Gastrocnemius medialis (tissue), 4 donors: ENCODE data around the gene MEOX1. TPM values are rescaled to one million over a fixed set of nuclear protein-coding genes. Genes with fewer than 3 reads are reported as not detected.

Source experiments
- ATAC-seq, 2 donors: fragments of 150-250 bp; one replicate each; pipeline ENCODE4 v1.9.1; 2016
- DNase-seq, 2 donors: peaks; one replicate each; pipeline ENCODE4 v3.0.0-alpha.2; 2019
- H3K27ac ChIP-seq, 4 donors: fragments of 200-600 bp; sonication (generic); 1 replicate in 1 of 4; 2 replicates in 3 of 4; pipeline ENCODE4 v1.5.1; 2016 to 2018; ENCODE audit warnings: mild to moderate bottlenecking in 2 of 4, moderate library complexity in 1 of 4
- H3K27me3 ChIP-seq, 3 donors: fragments of 200-600 bp; sonication (generic) in 2 of 3; 1 replicate in 1 of 3; 2 replicates in 2 of 3; pipeline versions ENCODE4 v1.5.1 to v1.6.0; 2016 to 2019; ENCODE audit warnings: mild to moderate bottlenecking in 1 of 3, moderate library complexity in 1 of 3
- H3K36me3 ChIP-seq, 2 donors: fragments of 200-600 bp; sonication (generic) in 1 of 2; one replicate each; pipeline ENCODE4 v1.5.1; 2017 to 2018
- H3K4me1 ChIP-seq, 2 donors: fragments of 200-600 bp; sonication (generic) in 1 of 2; one replicate each; pipeline ENCODE4 v1.5.1; 2016 to 2017; ENCODE audit warnings: mild to moderate bottlenecking in 2 of 2
- H3K4me3 ChIP-seq, 4 donors: fragments of 200-600 bp; sonication (generic) in 3 of 4; 1 replicate in 1 of 4; 2 replicates in 3 of 4; pipeline ENCODE4 v1.5.1; 2016 to 2019; ENCODE audit warnings: mild to moderate bottlenecking in 2 of 4
- H3K9me3 ChIP-seq, 3 donors: fragments of 200-600 bp; sonication (generic) in 2 of 3; 1 replicate in 1 of 3; 2 replicates in 2 of 3; pipeline ENCODE4 v1.5.1; 2016 to 2019
- POLR2A ChIP-seq, 2 donors: fragments of 450-650 bp; IDR thresholded peaks; one replicate each; pipeline ENCODE4 v1.6.1; 2017; ENCODE audit warnings: antibody characterized with exemption in 2 of 2, mild to moderate bottlenecking in 2 of 2, moderate library complexity in 2 of 2
- in situ Hi-C, 4 donors: fragments of 200-750 bp; cut with MboI; loops; one replicate each; pipeline versions ENCODE4 v1.15.0 to v1.8.0; 2017; ENCODE audit warnings: low sequenced_read_pairs in 4 of 4
- intact Hi-C: fragments of 100-400 bp; cut with DNase I; formaldehyde crosslinking; loops from one replicate; pipeline ENCODE4 v1.15.1; 2023; ENCODE audit warnings: low total_unique reads
- total RNA-seq, 4 donors: library from RNA; depleted of rRNA; stranded (reverse); fragments of >200 nt; gene quantifications; one replicate each; pipeline versions ENCODE4 v1.1.0 to v1.2.3, GENCODE V29; 2016
- TF ChIP-seq, protein P1 (sequence below), 5 experiments: fragments of 450-650 bp in 3 of 5; fragments of 200-600 bp in 2 of 5; sonication (generic) in 2 of 5; IDR thresholded peaks in 4 of 5; conservative IDR thresholded peaks in 1 of 5; 1 replicate in 4 of 5; 2 replicates in 1 of 5; pipeline ENCODE4 v1.5.1; 2016 to 2019; ENCODE audit warnings: antibody characterized with exemption in 5 of 5, mild to moderate bottlenecking in 3 of 5, moderate library complexity in 3 of 5

The MEOX1 gene
- total RNA-seq, 4 donors from 2014 or later, result 4.0 to 12.2 (median 8.8) TPM

DNA sequence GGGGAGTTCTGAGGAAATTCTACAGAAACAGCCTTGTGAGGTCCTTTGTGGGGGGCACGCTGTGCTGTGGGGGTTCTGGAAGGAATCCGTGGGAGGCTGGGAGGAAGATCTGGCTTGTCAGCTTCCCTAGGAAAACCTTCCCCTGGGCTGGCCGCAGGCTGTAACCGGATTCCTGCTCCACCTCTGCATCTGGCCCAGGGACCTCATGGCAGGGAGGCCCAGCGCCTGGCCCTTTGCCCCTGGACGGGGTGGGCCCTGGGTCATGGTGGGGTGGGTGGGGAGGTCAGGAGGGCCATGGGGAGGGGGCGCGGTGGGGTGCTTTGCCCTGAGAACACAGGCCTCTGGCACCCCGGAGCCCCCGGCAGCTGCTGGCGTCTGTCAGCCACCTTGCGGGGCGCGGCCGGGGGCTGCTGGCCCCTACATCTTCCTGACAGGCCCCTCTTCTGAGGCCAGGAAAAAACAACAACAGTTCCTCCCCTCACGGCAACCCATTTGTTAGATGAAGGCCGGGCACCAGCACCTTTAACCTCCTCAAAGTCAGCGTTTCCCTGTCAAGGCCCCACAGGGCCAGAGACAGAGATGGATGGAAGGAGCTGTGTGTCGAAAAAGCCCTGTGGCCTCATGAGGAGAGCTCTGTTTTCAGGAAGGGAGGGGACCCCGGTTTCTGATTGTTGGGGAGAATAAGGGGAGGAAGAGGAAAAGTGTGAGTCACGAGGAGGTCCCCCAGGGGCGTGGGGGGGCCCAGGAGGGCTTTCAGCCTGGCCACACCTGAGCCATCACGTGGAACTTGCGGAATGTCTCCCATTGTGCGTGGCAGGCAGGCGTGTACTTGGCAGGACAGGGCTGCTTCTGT is 3.6 kb upstream of the MEOX1 start:
- no peak overlapping the region for H3K4me3 ChIP-seq
- no peaks in the 10 kb centered on the region for H3K27me3 ChIP-seq
- TF ChIP-seq POLR2A (IDR thresholded peaks at IDR 0.05), result peak in 1 of 2 donors; percentile 10
- TF ChIP-seq, protein P1, sequence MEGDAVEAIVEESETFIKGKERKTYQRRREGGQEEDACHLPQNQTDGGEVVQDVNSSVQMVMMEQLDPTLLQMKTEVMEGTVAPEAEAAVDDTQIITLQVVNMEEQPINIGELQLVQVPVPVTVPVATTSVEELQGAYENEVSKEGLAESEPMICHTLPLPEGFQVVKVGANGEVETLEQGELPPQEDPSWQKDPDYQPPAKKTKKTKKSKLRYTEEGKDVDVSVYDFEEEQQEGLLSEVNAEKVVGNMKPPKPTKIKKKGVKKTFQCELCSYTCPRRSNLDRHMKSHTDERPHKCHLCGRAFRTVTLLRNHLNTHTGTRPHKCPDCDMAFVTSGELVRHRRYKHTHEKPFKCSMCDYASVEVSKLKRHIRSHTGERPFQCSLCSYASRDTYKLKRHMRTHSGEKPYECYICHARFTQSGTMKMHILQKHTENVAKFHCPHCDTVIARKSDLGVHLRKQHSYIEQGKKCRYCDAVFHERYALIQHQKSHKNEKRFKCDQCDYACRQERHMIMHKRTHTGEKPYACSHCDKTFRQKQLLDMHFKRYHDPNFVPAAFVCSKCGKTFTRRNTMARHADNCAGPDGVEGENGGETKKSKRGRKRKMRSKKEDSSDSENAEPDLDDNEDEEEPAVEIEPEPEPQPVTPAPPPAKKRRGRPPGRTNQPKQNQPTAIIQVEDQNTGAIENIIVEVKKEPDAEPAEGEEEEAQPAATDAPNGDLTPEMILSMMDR (IDR thresholded peaks at IDR 0.05 in 4 of 5, conservative IDR thresholded peaks at IDR 0.05 in 1 of 5), result no peak
- H3K4me1 ChIP-seq, result peaks cover 14 to 16% of the 10 kb centered on the region in 2 donors
- no peak for DNase-seq
- in situ Hi-C loops, result no loop called here
- peak overlapping the region; percentile 42 to 76 (median 72) for H3K27ac ChIP-seq
- intact Hi-C loops, result no loop called here
- ATAC-seq, result peak; percentile 43 to 51
- no peaks in the 10 kb centered on the region for H3K9me3 ChIP-seq
- H3K36me3 ChIP-seq, result no peaks in the 10 kb centered on the region

DNA sequence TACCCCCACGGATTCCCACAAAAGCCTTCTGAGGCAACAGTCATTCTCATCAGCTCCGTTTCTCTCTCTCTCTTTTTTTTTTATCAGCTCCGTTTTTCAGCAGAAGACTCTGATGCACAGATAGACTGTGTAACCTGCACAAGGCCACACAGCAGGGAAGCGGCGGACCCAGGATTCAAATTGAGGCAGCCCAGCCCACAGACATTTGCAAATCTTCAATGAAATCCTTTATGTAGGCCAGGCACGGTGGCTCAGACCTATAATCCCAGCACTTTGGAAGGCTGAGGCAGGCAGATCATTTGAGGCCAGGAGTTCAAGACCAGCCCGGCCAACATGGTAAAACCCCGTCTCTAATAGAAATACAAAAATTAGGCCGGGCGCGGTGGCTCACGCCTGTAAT is 2.4 kb upstream of the MEOX1 start:
- in situ Hi-C loops, result no loop called here
- no peak for ATAC-seq
- H3K4me3 ChIP-seq, result no peak overlapping the region

DNA sequence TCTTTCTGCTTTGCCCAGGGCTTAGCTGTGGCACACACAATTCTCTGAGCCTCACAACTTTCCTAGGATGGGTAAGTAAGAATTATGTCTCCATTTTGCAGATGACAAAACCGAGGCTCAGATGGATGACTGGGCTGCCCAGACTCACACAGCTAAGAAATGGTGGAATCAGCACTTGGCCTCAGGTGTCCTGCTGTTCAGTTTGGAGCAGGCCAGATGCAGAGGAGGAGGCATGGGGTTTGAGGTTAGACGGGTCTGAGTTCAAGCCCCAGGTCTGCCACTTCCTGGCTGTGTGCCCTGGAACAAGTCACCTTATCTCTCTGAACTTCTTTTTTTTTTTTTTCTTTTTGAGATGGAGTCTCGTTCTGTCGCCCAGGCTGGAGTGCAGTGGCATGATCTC is 1.7 kb upstream of the MEOX1 start:
- Histone ChIP-seq H3K4me1 (peaks cover 13 to 16% of the 10 kb centered on the region in 2 donors), H3K27me3 (no peaks in the 10 kb centered on the region), H3K36me3 (no peaks in the 10 kb centered on the region), H3K9me3 (no peaks in the 10 kb centered on the region), H3K4me3 (no peak overlapping the region), H3K27ac (peak overlapping the region in 1 of 4 donors; percentile 72)
- in situ Hi-C loops (no loop called here), intact Hi-C loops (no loop called here)
- DNase-seq (no peak), ATAC-seq (no peak)
- TF ChIP-seq, protein P1 (IDR thresholded peaks at IDR 0.05 in 4 of 5, conservative IDR thresholded peaks at IDR 0.05 in 1 of 5), result no peak
- TF ChIP-seq POLR2A (IDR thresholded peaks at IDR 0.05), result no peak

More for the DNA sequence above, 2.4 kb upstream of the MEOX1 start:
- TF ChIP-seq, protein P1 (IDR thresholded peaks at IDR 0.05 in 4 of 5, conservative IDR thresholded peaks at IDR 0.05 in 1 of 5), result no peak
- TF ChIP-seq POLR2A (IDR thresholded peaks at IDR 0.05), result no peak
- H3K27ac ChIP-seq, result peak overlapping the region in 3 of 4 donors; percentile 41 to 76 (median 53)
- no peaks in the 10 kb centered on the region for H3K36me3 ChIP-seq
- H3K27me3 ChIP-seq, result no peaks in the 10 kb centered on the region
- H3K9me3 ChIP-seq, result no peaks in the 10 kb centered on the region
- no peak for DNase-seq
- intact Hi-C loops, result no loop called here
- peaks cover 13 to 16% of the 10 kb centered on the region in 2 donors for H3K4me1 ChIP-seq

DNA sequence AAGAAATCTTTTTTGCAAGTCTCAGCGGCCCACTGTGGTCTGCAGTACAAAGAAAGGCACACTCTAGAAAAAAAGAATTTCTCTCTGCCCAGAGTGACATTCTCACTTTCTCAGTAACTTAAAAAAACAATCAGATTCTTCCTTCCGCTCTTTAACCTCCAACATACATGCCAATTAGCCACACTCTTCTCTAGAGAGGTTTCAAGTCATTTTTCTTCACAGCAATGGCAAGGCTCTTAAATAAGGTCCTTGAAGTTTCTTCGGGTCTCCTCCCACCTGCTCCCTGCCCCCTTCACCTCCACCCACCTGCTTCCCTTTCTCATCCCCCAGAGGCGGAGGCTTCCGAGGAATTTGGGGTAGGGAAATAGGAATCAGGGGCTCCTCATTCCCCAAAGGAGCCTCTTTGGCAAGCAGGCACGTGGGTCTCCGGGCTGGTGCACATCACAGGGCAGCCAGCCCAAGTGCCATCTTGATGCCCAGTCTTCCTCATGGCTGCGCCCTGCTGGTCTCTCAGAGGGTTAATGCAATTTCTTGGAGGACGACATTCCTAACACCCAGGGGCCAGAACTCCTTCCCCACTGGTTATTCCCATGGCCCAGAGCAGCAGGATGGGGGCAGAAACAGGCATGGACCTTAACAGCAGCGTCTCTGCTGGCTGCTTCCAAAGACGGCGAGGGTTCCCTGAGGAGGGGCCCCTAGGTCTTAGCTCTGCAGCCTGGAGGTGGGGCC is 855 bp upstream of the MEOX1 start:
- TF ChIP-seq, protein P1 (IDR thresholded peaks at IDR 0.05 in 4 of 5, conservative IDR thresholded peaks at IDR 0.05 in 1 of 5), result no peak
- TF ChIP-seq POLR2A (IDR thresholded peaks at IDR 0.05), result no peak
- H3K27me3 ChIP-seq, result no peaks in the 10 kb centered on the region
- no peaks in the 10 kb centered on the region for H3K9me3 ChIP-seq
- intact Hi-C loops, result no loop called here
- H3K36me3 ChIP-seq, result no peaks in the 10 kb centered on the region
- peaks cover 13 to 16% of the 10 kb centered on the region in 2 donors for H3K4me1 ChIP-seq
- ATAC-seq (no peak), DNase-seq (no peak)
- peak overlapping the region in 1 of 4 donors; percentile 44 for H3K4me3 ChIP-seq
- in situ Hi-C loops, result no loop called here
- H3K27ac ChIP-seq, result peak overlapping the region in 3 of 4 donors; percentile 59 to 75 (median 72)
